Stomach (tissue), 9 donors: ENCODE data around the gene ARHGAP24. TPM values are rescaled to one million over a fixed set of nuclear protein-coding genes. Genes with fewer than 3 reads are reported as not detected.

Experiments
- DNase-seq, 2 donors: peaks; one replicate each; pipeline versions ENCODE4 v3.0.0 to v3.0.0-alpha.2; 2013 to 2019
- H3K27ac ChIP-seq, 5 donors: fragments of 200-600 bp in 4 of 5; sonication (generic) in 4 of 5; one replicate each; pipeline ENCODE4 v1.5.1; 2013 to 2019; ENCODE audit warnings: mild to moderate bottlenecking in 1 of 5, moderate library complexity in 1 of 5
- H3K27me3 ChIP-seq, 3 donors: fragments of 200-600 bp; sonication (generic); one replicate each; pipeline ENCODE4 v1.5.1; 2017 to 2019; ENCODE audit warnings: mixed run types in 1 of 3
- H3K36me3 ChIP-seq, 4 donors: fragments of 200-600 bp; sonication (generic); 1 replicate in 3 of 4; 2 replicates in 1 of 4; pipeline ENCODE4 v1.5.1; 2016 to 2019
- H3K4me1 ChIP-seq, 4 donors: fragments of 200-600 bp; sonication (generic); one replicate each; pipeline ENCODE4 v1.5.1; 2016 to 2019
- H3K4me3 ChIP-seq, 4 donors: fragments of 200-600 bp; sonication (generic) in 3 of 4; one replicate each; pipeline ENCODE4 v1.5.1; 2016 to 2019; ENCODE audit warnings: mild to moderate bottlenecking in 1 of 4
- H3K9me3 ChIP-seq, 4 donors: fragments of 200-600 bp; sonication (generic); one replicate each; pipeline ENCODE4 v1.5.1; 2016 to 2019
- CTCF ChIP-seq, 7 experiments: fragments of 450-650 bp in 4 of 7; fragments of 200-600 bp in 3 of 7; sonication (generic) in 3 of 7; IDR thresholded peaks; one replicate each; pipeline ENCODE4 v1.5.1; 2016 to 2019; ENCODE audit warnings: antibody characterized with exemption in 7 of 7, control low read depth in 2 of 7, mild to moderate bottlenecking in 1 of 7
- EP300 ChIP-seq: sonication (generic); formaldehyde crosslinking; IDR thresholded peaks from one replicate; pipeline ENCODE4 v1.6.1; 2017; ENCODE audit warnings: antibody characterized with exemption
- POLR2A ChIP-seq, 4 donors: fragments of 450-650 bp; IDR thresholded peaks; one replicate each; pipeline ENCODE4 v1.6.1; 2016; ENCODE audit warnings: antibody characterized with exemption in 4 of 4, control low read depth in 2 of 4, mild to moderate bottlenecking in 1 of 4, moderate library complexity in 1 of 4
- POLR2AphosphoS5 ChIP-seq, 3 donors: sonication (generic); formaldehyde crosslinking; IDR thresholded peaks; one replicate each; pipeline ENCODE4 v1.6.1; 2016; ENCODE audit warnings: antibody characterized with exemption in 3 of 3
- WGBS, 5 donors: extraction: QIAGEN DNeasy Blood & Tissue Kit in 3 of 5; methylation state at CpG; one replicate each; pipeline versions ENCODE4 v1.1.5 to v1.1.7; 2013 to 2018; 5-methylcytosine and 5-hydroxymethylcytosine counted together
- intact Hi-C: fragments of 100-400 bp; cut with DNase I; formaldehyde crosslinking; loops from one replicate; pipeline ENCODE4 v1.15.1; 2023; ENCODE audit warnings: low total_unique reads
- polyA plus RNA-seq, 3 donors: library from polyadenylated mRNA; stranded (reverse); fragments of 200-250 nt; gene quantifications; one replicate each; pipeline ENCODE4 v1.2.3, GENCODE V29; 2013
- total RNA-seq, 5 donors: library from RNA; depleted of rRNA; stranded (reverse); fragments of >200 nt; gene quantifications; one replicate each; pipeline versions ENCODE4 v1.1.0 to v1.2.3, GENCODE V29; 2014 to 2016
- donor health status: healthy with polysubstance abuse.
- donor health status: Bipolar disorder and iron deficiency.
- donor health status: healthy.

ARHGAP24 gene
- total and polyA plus RNA-seq, 8 donors, result 6.4 to 152 (median 33.5) TPM

DNA sequence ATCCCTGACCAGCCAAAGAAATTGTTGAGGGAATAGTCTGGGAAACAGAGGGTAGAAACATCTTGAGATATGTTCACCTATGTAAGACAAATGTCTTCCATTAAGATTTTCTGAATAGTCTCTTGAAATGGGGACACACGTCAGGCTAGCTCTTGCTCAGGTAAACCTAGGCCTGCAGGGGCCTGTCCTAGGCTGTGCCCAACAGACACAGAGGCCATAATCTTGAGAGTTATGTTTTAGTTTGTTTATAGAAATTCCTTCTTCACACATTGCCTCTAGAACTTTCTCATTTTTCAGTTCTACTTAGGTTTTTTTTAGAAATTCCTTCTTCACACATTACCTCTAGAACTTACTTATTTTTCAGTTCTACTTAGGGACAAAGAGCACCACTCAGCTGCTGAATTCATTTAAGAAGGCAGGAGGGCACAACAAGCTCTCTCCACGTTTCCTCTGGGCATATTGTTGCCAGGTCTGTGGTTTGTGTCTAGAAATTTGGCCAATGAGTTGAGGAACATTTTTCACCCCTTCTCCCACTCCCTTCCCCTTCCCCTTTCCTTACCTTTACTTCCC, 94.9 kb downstream of the ARHGAP24 start:
- Histone ChIP-seq H3K27ac (no peak overlapping the region), H3K4me1 (no peaks in the 10 kb centered on the region), H3K36me3 (peaks cover 0 to 14% (median 0%) of the 10 kb centered on the region in 4 donors), H3K4me3 (no peak overlapping the region), H3K27me3 (no peaks in the 10 kb centered on the region), H3K9me3 (no peaks in the 10 kb centered on the region)
- intact Hi-C loops, result no loop called here
- DNase-seq, result no peak
- WGBS, 5 donors, result 56 to 71% (median 63%) methylated on average over 2 of the region's 2 CpGs
- TF ChIP-seq POLR2AphosphoS5 (IDR thresholded peaks at IDR 0.05) (no peak), POLR2A (IDR thresholded peaks at IDR 0.05) (no peak), EP300 (no peak), CTCF (IDR thresholded peaks at IDR 0.05) (no peak)

GRCh38 chr4:85570388-85570787, 95.4 kb downstream of the ARHGAP24 start:
- Histone ChIP-seq H3K4me3 (no peak overlapping the region), H3K4me1 (no peaks in the 10 kb centered on the region), H3K9me3 (no peaks in the 10 kb centered on the region), H3K27me3 (no peaks in the 10 kb centered on the region), H3K36me3 (peaks cover 0 to 14% (median 0%) of the 10 kb centered on the region in 4 donors), H3K27ac (no peak overlapping the region)
- 35 to 59% (median 39%) methylated on average over 3 of the region's 3 CpGs for WGBS, 5 donors
- intact Hi-C loops, result no loop called here
- TF ChIP-seq EP300 (no peak), CTCF (IDR thresholded peaks at IDR 0.05) (no peak), POLR2AphosphoS5 (IDR thresholded peaks at IDR 0.05) (no peak), POLR2A (IDR thresholded peaks at IDR 0.05) (no peak)
- no peak for DNase-seq

- no peak overlapping the region for H3K27ac ChIP-seq
- no peaks in the 10 kb centered on the region for H3K4me1 ChIP-seq
- H3K27me3 ChIP-seq, result no peaks in the 10 kb centered on the region
- H3K36me3 ChIP-seq, result peaks cover 0 to 14% (median 0%) of the 10 kb centered on the region in 4 donors
- DNase-seq, result no peak
- H3K4me3 ChIP-seq, result no peak overlapping the region
- TF ChIP-seq EP300, result no peak
- no peak for TF ChIP-seq CTCF (IDR thresholded peaks at IDR 0.05)
- TF ChIP-seq POLR2AphosphoS5 (IDR thresholded peaks at IDR 0.05), result no peak
- TF ChIP-seq POLR2A (IDR thresholded peaks at IDR 0.05), result no peak
- intact Hi-C loops, result no loop called here
- no peaks in the 10 kb centered on the region for H3K9me3 ChIP-seq
These were observed 96.1 kb downstream of the ARHGAP24 start for GRCh38 chr4:85571008-85571407.

DNA sequence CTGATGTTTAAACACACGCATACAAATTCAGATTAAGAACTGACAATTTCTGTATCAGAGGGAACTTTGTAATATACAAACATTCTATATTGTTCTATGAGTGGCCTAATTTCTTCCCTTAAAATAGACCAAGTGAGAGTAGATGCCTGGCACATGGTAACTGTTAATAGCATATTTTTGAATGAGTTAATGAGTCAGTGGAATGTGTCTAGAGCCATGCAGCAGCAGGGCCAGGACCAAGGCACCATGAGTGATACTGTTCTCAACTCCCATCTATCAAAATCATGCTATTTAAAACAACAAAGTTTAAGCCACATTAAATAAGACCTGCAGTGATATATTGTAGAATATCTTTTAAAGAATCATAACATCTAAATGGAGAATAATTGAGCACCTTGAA, 98.3 kb downstream of the ARHGAP24 start:
- no peaks in the 10 kb centered on the region for H3K4me1 ChIP-seq
- H3K9me3 ChIP-seq, result no peaks in the 10 kb centered on the region
- 95 to 100% (median 98%) methylated on average over 1 of the region's 1 CpG for WGBS, 5 donors
- TF ChIP-seq EP300 (no peak), CTCF (IDR thresholded peaks at IDR 0.05) (no peak), POLR2AphosphoS5 (IDR thresholded peaks at IDR 0.05) (no peak), POLR2A (IDR thresholded peaks at IDR 0.05) (no peak)
- no peak overlapping the region for H3K4me3 ChIP-seq
- no peaks in the 10 kb centered on the region for H3K27me3 ChIP-seq
- H3K27ac ChIP-seq, result no peak overlapping the region
- DNase-seq, result no peak
- intact Hi-C loops, result no loop called here
- H3K36me3 ChIP-seq, result peaks cover 0 to 14% (median 0%) of the 10 kb centered on the region in 4 donors
